Mammary epithelial cell (primary cell): ENCODE results near the gene FNDC3B.

ENCODE experiments used
- CTCF ChIP-seq, 2 donors: IDR thresholded peaks in 1 of 2; conservative IDR thresholded peaks in 1 of 2; 2 replicates each; pipeline ENCODE4 v1.5.1; 2011 to 2012; ENCODE audit warnings: inconsistent platforms in 2 of 2, low read length in 2 of 2, mild to moderate bottlenecking in 2 of 2, control low read depth in 1 of 2, low read depth in 1 of 2; ENCODE audit not compliant: insufficient read depth in 1 of 2; ENCODE audit errors: extremely low read depth in 1 of 2
- EZH2 ChIP-seq: IDR thresholded peaks from 2 replicates; pipeline ENCODE4 v1.6.1; 2012; ENCODE audit warnings: low read length, inconsistent platforms, borderline replicate concordance

- TF ChIP-seq EZH2 (no peak), CTCF (conservative IDR thresholded peaks at IDR 0.05 in 1 of 2, IDR thresholded peaks at IDR 0.05 in 1 of 2; ENCODE audit: extremely low read depth in 1 of 2, insufficient read depth in 1 of 2, low read depth in 1 of 2, low read length in 2 of 2) (no peak)
Measured at GRCh38 chr3:172312001-172312400, 272.6 kb downstream of the FNDC3B start.
